NCI-H2227 (cell line): ENCODE measurements around the gene GPR78.
"Not testable (repeated sequence)": the region's sequence is repeated elsewhere in the genome, so short reads cannot be mapped to it uniquely, and the experiment has no call there.

Experiments
- DNase-seq: peaks from one replicate; lab custom pipeline; 2025; ENCODE audit not compliant: unreplicated experiment; lab: John Stamatoyannopoulos, UW

The GPR78 gene

GRCh38 chr4:8560265-8561047 is 19.7 kb upstream of the GPR78 start:
- no peak for DNase-seq

- DNase-seq: no peak
Observed at GRCh38 chr4:8564595-8564994, 15.6 kb upstream of the GPR78 start.

GRCh38 chr4:8568068-8568668 is 12.0 kb upstream of the GPR78 start:
- no peak for DNase-seq

DNA sequence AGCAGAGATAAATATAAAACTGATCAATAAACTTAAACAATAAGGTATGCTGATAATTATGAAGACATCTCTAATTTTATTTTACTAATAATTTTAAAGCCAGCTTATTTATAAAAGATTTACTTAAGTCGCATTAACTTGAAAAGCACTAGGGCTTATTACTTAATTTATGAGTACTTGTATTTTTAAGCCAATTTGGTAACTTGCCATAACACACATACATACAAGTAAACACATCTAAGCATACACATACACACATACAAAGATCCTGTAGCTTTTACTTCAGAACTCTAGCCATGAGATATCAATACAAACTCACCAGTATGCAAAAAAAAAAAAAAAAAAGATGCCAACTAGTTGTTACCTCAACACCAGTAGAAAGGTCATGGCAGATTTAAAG is 10.0 kb upstream of the GPR78 start:
- no peak for DNase-seq

DNA sequence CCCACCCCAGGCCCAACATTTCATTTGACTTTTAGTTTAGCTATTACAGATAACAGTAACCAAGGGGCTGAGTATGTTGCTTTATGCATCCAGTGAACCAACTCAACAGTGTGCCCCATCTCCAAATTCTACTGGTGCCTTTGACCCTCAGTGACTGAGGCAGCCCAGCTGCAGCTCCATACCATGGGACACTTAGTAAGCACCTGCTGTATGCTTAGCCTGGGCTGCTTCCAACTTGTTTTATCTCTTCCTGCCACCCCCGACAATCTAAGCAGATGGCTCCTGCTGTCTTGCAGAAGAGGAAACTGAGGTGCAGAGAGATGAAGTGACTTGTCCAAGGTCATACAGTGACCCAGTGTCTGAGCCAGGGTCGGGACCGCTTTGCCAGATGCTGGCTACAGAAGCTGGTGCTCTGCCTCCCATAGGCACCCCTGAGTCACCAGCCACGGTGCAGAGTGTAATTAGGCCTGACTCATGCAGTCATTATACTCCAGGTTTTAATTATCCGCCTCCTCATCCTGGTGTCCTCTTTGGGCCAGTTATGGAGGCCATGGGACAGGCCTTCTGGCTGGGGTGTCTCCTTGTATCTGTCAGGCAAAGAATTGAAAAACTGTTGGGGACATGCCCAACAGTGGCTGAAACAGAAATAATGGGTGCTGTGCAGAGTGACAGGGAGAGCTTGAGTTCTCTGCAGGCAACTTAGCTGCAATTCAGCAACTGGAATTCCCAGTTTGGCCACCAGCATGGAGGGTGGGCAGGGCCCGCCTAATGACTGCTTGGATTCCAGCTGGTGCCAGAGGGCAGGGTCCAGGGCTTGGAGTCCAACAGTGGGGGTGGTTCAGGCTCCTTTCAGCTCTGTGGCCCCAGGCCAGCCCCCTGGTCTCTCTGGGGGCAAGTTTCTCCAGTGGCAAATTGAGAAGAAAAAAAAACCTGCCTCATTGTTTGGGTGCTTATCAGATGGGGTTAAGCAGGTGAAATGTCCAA is 8.2 kb upstream of the GPR78 start:
- no peak for DNase-seq

- DNase-seq: no peak
Observed at GRCh38 chr4:8573266-8573665, 6.9 kb upstream of the GPR78 start.

DNA sequence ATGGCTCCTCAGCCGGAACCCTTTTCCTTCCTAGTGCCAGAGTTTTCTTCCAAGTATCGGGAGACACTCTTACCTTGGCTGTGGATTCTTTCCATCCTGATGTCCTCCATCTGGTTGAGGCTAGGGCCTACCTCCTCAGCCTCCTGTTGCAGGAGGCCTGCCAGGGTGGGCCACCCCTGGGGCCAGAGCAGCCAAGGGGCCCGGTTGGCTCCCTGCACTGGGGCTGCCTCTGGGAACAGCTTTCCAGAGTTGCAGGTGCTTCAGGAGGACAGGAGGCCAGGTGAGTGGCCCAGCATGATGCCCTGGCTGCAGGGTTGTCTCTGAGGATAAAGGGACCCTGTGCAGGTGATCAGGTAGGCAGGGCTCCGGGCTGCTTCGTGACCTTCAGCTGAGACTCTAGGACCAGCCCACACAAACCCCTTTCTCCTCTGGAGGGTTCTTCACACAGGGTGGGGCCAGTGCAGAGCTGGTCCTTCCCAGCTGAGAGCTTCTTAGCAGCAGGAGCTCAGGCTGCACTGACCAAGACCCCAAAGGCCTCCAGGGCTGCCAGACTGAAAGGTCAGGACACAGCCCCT is 5.3 kb upstream of the GPR78 start:
- no peak for DNase-seq

DNA sequence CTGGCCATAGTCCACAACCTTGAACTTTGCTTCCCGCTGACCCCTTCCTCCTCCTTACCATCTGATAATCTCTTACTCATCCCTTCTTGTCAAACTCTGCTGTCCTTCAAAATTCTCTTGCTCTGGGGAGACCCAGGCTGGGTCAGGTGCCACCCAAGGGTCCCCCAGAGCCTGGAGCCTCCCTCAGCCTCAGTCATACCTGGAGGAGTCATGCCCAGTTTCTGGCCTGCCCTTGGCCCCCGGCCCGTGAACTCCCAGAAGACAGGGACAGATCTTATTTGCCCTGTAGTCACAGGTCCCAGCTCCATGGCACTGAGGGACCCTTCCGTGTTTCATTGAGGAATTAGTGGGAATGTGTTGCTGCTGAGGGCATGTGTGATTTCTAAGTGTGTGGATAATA is 4.7 kb upstream of the GPR78 start:
- DNase-seq: no peak

- not testable (repeated sequence) for DNase-seq
Observed at GRCh38 chr4:8576591-8576990, 3.6 kb upstream of the GPR78 start.

DNA sequence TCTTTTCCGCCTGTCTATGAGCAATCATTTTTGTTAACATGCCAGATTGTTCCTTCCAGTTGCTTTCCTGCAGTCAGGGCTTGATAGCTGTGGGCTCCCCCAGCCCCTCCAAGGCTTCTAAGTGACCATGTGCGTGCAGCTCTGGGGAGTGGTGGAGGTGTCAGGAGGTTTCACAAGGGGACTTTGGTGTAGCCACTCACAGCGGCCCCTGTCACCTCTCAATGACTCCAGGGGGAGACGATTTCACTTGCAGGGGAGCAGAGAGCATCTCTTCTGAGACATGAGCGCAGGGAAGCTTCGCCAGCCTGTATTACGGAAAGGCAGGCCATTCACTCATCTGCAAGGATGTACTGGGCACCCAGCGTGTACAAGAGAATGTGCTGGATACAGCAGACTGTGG is 3.1 kb upstream of the GPR78 start:
- DNase-seq: no peak

DNA sequence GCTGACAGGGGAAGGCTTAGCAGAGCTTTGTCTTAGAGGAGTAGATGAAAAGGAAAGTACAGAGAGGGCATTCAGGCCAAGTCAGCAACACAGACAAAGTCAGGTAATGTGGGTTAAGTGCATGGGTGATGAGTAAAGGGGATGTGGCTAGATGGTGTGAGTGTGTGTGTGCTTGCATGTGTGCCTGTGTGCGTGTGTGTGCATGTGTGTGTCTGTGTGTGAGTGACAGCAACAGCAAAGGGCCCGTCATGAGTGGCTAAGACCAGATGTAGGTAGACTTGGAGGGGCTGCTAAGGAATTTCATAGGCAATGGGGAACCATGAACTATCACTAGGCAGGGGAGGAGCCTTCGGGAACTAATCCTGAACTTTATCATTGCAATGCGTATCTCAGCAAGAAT is 2.2 kb upstream of the GPR78 start:
- DNase-seq: no peak

DNA sequence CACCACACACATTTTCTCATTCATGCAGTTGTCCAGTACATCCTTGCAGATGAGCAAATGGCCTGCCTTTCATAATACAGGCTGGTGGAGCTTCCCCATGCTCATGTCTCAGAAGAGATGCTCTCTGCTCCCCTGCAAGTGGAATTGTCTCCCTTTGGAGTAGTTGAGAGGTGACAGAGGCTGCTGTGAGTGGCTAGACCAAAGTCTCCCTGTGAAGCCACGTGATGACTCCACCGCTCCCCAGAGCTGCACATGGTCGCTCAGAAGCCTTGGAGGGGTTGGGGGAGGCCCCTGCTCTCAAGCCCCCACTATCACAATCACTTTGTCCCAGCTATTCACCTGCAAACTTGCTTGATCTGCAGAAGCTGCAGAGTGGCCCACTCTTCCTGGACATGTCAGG is 1.5 kb upstream of the GPR78 start:
- no peak for DNase-seq

DNA sequence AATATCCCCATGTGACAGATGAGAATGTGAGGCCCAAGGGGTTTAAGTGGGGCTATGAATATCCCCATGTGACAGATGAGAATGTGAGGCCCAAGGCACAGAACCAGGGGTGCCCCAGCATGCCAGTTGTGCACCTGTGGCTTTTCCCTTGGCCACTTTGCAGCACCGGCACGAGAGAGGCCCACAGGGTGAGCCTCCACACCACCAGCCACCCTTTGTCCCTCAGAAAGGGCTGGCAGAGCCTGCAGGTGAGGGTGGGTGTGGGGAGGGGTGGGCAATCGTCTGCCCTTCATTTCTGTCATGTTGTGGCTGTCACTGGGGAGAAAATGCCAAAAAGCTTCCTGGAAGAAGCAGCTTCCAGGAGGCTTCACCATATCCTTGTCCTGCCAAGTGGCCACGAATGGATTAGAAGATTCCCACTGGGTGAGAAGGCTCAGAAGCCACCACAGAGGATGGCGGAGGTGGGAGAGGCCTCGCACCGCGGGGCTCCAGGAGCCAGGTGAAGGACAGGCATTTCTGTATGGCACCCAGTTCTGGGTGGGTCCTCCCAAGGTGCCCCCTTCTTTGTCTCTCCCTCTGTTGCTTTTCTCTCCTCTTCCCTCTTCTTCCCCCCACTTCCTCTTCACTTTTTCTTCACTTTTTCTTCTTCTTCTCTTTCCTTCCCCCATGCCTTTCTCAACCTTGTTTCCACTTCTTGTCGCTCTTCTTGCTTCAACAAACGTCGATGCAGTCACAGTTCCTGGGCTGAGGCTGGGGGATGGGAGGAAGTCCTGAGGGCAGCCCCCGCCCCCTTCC is 469 bp upstream of the GPR78 start:
- no peak for DNase-seq

DNA sequence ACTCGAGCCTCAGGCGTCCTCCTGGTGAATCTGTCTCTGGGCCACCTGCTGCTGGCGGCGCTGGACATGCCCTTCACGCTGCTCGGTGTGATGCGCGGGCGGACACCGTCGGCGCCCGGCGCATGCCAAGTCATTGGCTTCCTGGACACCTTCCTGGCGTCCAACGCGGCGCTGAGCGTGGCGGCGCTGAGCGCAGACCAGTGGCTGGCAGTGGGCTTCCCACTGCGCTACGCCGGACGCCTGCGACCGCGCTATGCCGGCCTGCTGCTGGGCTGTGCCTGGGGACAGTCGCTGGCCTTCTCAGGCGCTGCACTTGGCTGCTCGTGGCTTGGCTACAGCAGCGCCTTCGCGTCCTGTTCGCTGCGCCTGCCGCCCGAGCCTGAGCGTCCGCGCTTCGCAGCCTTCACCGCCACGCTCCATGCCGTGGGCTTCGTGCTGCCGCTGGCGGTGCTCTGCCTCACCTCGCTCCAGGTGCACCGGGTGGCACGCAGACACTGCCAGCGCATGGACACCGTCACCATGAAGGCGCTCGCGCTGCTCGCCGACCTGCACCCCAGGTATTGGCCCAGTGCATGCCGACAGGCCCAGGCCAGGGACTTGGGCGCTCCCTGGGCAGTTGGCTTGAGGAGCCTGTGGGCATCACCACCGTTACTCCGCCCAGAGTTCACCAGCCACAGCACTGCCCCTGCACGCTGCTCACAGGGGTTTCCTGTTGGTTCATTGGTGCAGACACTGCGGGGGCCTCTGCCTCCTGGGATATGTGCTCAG is 1.1 kb downstream of the GPR78 start:
- no peak for DNase-seq

- no peak for DNase-seq
Observed at GRCh38 chr4:8582016-8582415, 1.8 kb downstream of the GPR78 start.

DNA sequence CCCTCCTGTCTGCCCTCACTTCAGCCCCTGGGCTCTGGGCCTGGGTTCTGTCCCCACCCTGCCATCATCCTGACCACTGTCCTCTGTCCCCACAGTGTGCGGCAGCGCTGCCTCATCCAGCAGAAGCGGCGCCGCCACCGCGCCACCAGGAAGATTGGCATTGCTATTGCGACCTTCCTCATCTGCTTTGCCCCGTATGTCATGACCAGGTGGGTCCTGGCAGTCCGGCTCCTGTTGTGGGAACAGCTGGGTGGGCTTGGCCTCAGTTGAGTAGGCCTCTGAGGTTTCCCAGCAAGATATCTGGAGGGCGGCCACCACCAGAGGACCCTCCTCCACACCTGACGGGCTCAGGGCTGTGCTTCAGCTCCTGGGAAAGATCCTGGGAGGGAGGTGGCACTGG is 2.2 kb downstream of the GPR78 start:
- DNase-seq: no peak

- DNase-seq: no peak
Observed at GRCh38 chr4:8582941-8583654, 2.9 kb downstream of the GPR78 start.

GRCh38 chr4:8583655-8584025 is 3.4 kb downstream of the GPR78 start:
- DNase-seq: no peak

- DNase-seq: no peak
Observed at GRCh38 chr4:8585186-8585585, 5.0 kb downstream of the GPR78 start.
